SK-N-SH (cell line): ENCODE data around the gene SEC16A.

Experiments
- CTCF ChIP-seq: fragments of 200-600 bp; sonication (generic); IDR thresholded peaks from 2 replicates; pipeline ENCODE4 v1.6.1; 2017; ENCODE audit warnings: antibody characterized with exemption, mild to moderate bottlenecking, moderate library complexity
- ELF1 ChIP-seq: IDR thresholded peaks from 2 replicates; pipeline ENCODE4 v1.4.0; 2012
- EP300 ChIP-seq, 2 experiments: IDR thresholded peaks; 2 replicates each; pipeline versions ENCODE4 v1.4.0 to v1.6.1; 2012; ENCODE audit warnings: borderline replicate concordance in 1 of 2, low read depth in 1 of 2, low read length in 1 of 2
- MAX ChIP-seq: IDR thresholded peaks from 2 replicates; pipeline ENCODE4 v1.4.0; 2012; ENCODE audit warnings: low read depth
- MEF2A ChIP-seq: IDR thresholded peaks from 2 replicates; pipeline ENCODE4 v1.4.0; 2012; ENCODE audit warnings: low read depth, borderline replicate concordance
- NFIC ChIP-seq: IDR thresholded peaks from 2 replicates; pipeline ENCODE4 v1.4.0; 2012; ENCODE audit warnings: borderline replicate concordance
- POLR2AphosphoS5 ChIP-seq: IDR thresholded peaks from 2 replicates; pipeline ENCODE4 v1.6.1; 2012; ENCODE audit warnings: low read depth, low read length
- RCOR1 ChIP-seq: fragments of 150-350 bp; IDR thresholded peaks from 2 replicates; pipeline ENCODE4 v1.6.1; 2017; ENCODE audit warnings: antibody characterized with exemption, low read length
- REST ChIP-seq: IDR thresholded peaks from 2 replicates; pipeline ENCODE4 v1.6.1; 2012; ENCODE audit warnings: mild to moderate bottlenecking, low read depth, low read length, moderate library complexity
- RFX5 ChIP-seq: IDR thresholded peaks from 2 replicates; pipeline ENCODE4 v1.6.1; 2012; ENCODE audit warnings: mild to moderate bottlenecking, improper control_type of control experiment, low read length

GRCh38 chr9:136519263-136520052, 36.6 kb upstream of the SEC16A start:
- TF ChIP-seq CTCF (no peak), MAX (no peak), RFX5 (no peak), RCOR1 (no peak), REST (no peak), NFIC (no peak), ELF1 (no peak), MEF2A (no peak), POLR2AphosphoS5 (no peak), EP300 (IDR thresholded peaks at IDR 0.05; ENCODE audit: borderline replicate concordance in 1 of 2, low read depth in 1 of 2, low read length in 1 of 2) (no peak)
